GM21381 (cell line): ENCODE measurements around the gene JSRP1.

Source experiments
- ATAC-seq: cut with Tn5 transposase; IDR thresholded peaks from one replicate; pipeline ENCODE4 v1.9.1; 2021; ENCODE audit warnings: mild to moderate bottlenecking, moderate library complexity; ENCODE audit not compliant: unreplicated experiment

The JSRP1 gene

DNA sequence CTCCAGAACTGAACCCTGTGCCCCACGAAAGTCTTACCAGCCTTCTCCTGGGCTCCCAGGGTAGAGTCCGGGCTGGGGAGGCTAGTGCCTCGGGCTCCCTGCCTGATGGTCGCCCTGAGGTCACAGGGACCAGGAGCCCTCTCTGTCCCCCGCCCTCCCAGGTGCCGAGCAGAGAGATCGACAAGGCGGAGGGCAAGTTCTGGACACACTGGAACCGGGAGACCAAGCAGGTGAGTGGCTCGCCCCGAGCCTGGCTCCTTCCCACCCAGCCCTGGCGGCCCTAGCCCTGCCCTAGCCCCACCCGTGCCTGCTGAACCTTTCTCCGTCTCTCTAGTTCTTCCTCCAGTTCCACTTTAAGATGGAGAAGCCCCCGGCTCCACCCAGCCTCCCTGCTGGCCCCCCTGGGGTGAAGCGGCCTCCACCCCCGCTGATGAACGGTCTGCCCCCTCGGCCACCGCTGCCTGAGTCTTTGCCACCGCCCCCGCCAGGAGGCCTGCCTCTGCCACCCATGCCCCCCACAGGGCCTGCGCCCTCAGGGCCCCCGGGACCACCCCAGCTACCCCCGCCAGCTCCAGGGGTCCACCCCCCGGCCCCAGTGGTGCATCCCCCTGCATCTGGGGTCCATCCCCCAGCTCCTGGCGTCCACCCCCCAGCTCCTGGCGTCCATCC lies 8.7 kb downstream of the JSRP1 start:
- no peak for ATAC-seq

GRCh38 chr19:2246801-2247361 lies 9.3 kb downstream of the JSRP1 start:
- no peak for ATAC-seq

DNA sequence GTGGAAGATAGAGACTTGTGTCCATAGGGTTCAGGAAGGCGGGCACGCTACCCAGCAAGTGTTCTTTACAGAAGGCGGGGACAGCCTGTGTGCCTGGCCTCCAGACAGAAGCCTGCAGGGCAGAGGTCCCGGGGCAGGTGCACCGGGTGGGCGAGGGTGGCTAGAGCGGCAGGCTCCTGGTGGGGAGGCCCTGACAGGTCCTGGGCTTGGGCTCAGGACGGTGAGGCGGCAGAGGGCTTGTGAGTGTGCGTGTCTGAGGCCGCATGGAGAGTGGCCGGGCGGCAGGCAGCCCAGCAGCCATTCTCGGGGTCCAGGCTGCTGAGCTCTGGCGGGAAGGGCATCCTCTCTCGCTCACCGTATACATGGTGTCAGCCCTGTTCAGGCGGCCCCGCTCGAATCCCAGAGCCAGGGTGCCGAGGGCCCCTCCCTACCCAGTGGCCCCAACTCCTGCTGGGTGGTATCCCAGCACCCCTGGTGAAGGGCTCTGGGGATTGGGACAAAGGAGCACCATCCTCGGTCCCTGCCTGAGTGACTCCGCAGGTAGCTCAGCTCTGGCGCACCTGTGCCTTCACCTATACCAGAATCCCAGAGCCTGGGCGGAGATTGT lies 10.1 kb downstream of the JSRP1 start:
- no peak for ATAC-seq

DNA sequence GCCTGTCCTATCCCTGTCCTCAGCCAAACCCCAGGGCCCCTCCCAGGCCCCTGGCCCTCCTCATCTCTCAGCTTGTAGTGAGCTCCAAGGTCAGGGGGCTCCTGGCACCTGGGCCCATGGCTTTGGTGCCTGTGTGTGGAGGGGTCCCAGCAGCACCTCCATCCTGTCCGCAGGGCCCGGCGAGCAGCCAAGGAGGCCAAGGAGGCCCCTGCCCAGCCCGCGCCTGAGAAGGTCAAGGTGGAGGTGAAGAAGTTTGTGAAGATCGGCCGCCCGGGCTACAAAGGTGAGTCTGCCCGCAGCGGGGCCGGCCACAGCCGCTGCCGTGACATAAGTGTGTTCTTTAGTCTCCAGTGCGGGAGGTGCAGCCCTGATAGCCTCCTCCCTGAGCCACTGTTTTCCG lies 10.9 kb downstream of the JSRP1 start:
- ATAC-seq: no peak

DNA sequence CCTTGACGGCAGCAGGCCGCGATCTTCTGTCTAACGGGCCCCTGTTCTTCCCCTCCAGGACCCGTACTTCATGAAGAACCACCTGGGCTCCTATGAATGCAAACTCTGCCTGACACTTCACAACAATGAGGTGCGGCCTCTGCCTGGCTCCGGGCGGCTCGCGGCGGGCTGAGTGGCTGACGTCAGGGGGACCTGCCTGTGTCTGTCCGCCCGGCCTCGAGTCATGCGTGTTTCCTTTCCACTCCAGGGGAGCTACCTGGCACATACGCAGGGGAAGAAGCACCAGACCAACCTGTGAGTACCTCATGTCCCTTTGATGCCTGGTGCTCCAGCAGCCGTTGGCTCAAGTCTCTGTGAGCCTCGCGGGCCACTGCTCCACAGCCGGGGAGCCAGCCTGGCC lies 11.7 kb downstream of the JSRP1 start:
- no peak for ATAC-seq

DNA sequence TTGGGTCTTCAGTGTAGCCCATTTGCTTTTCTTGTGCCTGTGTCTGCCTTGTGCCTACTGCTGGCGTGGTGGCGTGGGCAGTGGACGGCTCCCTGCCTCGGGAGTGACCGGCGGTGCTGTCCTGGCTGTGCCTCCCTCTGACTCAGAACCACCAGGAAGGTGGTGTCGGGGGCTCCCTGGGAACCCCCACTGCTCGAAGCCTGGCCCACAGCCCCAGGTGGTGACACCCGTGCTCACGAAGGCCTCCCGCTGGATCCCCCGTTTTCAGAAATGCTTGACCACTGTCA lies 12.1 kb downstream of the JSRP1 start:
- no peak for ATAC-seq

DNA sequence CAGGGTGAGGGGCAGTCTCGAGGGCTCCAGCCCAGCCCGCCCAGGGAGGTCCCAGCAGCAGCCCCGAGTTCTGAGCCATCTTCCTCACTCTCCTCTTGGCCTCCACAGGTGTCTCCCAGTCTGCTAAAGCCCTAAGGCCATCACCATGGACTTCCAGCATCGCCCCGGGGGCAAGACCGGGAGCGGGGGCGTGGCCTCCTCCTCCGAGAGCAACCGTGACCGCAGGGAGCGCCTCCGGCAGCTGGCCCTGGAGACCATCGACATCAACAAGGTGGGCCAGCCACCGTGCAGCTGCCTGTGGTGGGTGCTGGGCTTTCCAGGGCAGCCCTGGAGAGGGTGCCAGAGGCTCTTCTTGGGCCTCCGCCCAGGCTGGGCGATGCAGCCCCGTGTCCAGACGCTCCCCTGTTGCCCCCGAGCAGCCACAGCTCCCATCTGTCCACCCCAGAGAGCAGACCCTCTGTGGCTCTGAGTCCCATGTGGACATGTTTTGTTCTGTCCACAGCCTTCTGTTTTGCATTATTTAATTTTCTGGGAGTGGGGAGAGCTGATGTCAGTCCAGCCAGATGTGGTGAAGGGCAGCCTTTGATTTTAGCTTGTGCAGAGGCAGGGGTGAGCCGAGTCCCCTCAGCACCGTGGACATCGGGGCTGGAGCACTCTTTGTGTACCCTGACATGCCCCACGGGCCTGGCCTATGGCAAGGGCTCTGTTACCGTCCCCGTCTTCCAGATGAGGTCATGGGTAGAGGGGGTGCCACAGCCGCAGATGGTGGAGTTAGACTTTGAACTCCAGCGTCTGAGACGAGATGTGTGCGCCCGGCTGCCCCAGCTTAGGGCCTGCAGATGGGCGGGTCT lies 12.7 kb downstream of the JSRP1 start:
- ATAC-seq: no peak

DNA sequence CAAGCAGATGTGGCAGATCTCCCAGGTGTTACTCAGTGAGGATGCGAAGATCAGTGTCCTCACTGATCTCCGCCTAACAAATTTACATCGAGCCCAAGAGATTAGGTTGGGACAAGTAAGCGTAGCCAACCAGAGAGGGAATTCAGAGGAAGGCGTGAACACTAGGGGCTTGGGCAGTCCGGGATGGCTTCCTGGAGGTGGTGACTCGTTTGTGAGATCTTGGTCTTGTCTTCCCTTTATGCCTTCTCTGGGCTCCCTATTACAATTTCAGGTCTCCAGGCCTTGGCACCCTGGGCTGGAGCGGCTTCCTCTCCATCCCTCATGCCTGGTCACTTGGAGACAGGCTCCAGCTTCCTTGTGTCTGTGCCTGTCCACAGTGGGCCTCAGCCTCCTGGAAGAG lies 13.4 kb downstream of the JSRP1 start:
- ATAC-seq: no peak

- no peak for ATAC-seq
These were observed 14.1 kb downstream of the JSRP1 start for GRCh38 chr19:2242092-2242537.

DNA sequence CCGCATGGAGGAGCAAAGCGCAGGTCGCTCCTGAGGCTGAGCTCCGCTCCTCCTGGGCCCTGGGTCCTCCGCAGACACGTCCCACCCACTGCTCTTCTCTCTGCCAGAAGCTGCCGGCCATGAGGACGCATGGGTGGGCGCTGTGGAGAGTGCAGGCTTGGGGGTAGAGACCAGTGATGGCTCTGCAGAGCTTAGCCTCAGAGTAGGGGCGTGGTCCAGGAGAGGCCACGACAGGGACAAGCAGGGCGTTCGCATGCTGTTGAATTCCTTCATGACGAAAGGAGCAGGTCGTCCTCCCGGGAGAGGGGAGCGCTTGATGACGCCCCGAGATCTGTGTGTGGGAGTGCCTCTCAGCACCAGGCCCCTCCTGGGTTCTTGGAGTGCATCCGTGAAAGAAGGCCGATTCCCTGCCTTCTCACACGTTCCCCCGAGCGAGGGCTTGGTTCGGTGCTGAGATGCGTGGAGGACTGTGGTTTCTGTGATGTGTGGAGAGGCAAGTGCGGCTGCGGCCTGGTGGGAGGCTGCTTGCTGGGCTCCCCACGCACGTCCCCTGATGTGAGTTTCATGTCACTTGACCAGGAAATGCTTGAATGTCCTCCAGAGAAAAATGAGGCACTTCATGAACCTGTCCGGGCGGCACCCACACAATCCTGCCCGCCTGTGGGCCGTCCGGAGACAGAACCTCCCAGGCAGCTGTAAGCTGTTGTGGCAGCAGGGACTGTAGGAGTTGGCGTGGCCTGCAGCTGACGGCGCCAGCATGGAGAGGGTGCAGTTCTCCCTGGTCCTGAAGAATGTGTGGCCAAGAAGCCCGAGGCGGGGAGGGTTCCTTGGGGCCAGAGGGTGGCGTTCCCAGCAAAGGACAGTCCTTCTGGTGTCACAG lies 15.1 kb downstream of the JSRP1 start:
- ATAC-seq: no peak

- ATAC-seq: no peak
These were observed 16.1 kb downstream of the JSRP1 start for GRCh38 chr19:2239771-2240770.

DNA sequence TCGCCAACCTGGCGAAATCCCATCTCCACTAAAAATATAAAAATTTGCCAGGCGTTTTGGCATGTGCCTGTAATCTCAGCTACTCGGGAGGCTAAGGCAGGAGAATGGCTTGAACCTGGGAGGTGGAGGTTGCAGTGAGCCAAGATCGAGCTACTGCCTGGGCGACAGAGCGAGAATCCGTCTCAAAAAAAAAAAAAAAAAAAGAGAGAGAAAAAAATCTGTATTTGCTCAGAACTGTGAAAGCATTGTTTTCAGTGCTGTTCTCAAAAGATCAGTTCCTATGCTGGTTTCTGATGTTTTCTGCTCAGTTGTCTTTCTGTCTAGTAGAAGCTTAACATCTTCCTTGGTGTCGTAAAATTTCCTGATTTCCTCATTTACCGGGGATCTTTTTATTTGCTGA lies 17.0 kb downstream of the JSRP1 start:
- no peak for ATAC-seq

DNA sequence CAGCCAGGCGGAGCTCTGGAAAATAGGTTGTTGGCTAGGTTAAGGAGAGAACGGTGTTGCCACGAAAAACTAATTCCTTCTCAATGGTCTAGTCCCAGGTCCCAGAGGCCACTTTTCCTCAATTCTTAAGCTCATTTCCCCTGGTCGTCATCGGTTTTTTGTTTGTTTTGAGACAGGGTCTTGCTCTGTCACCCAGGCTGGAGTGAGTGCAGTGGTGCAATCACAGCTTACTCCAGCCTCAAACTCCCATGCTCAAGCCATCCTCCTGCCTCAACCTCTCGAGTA lies 18.4 kb downstream of the JSRP1 start:
- no peak for ATAC-seq

- no peak for ATAC-seq
These were observed 19.0 kb downstream of the JSRP1 start for GRCh38 chr19:2237051-2237868.

- ATAC-seq: peak; percentile 64
These were observed 19.7 kb downstream of the JSRP1 start, which contains the start of the genes PLEKHJ1 and SF3A2 for GRCh38 chr19:2236314-2237050. Gene PLEKHJ1, minus strand, starts transcription at chr19:2236329. Its CDS starts 81 bp downstream, at chr19:2236248. Gene SF3A2, plus strand, starts transcription at chr19:2236824. Its CDS starts 6,595 bp downstream, at chr19:2243419.

DNA sequence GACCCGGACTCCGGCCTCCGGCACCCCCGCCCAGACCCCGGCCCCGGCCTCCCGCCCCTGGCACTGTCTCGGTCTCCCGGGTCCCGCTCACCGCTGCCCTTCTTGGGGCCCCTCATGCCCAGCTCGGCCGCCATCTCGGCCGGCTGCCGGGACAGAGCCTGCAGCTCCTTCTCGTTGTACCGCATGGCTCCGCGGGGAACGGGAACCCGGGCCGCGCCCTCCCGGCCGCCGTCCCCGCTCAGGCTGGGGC lies 20.2 kb downstream of the JSRP1 start:
- ATAC-seq: peak; percentile 19

DNA sequence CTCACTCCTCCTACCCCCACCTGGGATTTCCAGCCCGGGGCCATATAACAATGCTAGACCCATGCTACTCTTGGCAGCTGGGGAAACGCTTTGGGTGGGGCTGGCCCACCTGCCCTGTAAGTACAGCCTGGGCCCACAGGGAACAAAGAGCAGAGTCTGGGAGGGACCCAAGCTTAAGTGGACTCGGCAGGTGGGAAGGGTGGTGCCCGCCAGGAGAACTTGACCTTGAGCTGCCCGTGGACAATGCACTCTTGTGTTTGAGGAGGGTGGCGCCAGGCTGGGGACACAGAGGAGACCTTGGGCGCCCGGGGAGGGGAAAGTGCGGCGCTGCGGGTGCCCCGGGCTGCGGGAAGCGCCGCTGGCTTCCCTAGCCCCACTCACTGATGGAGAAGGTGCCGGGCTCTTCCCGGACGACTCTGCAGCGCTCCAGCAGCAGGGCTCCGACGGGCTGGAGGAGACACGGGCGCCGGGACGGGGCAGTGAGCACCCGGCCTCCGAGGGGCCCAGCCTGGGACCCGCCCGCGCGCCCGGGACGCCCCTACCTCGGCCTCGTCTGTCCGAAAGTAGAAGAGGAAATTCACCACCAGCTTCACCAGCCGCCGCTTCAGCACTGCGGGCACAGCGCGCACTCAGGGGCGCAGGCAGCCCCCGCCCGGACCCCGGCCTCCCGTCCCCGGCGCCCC lies 20.7 kb downstream of the JSRP1 start:
- peak; percentile 7 for ATAC-seq

GRCh38 chr19:2234996-2235380 lies 21.2 kb downstream of the JSRP1 start:
- no peak for ATAC-seq
